K562 (cell line): Measurements from ENCODE around the gene SAMD4A. TPM values are rescaled to one million over a fixed set of nuclear protein-coding genes. Genes with fewer than 3 reads are reported as not detected.
A peak's percentile ranks its signal among the peaks of the same experiment; 100 is the strongest.

Experiments
- ATAC-seq: fragments of 200-7000 bp; cut with Tn5 transposase; 3 replicates; pipeline ENCODE4 v1.9.1; 2020; ENCODE audit warnings: moderate library complexity
- BruUV-seq: library from RNA; stranded (reverse); fragments of 400-500 nt; replicated peaks from 2 replicates; lab custom pipeline; 2021; lab: Mats Ljungman, UMichigan
- CTCF ChIA-PET: fragments of 300-600 bp; formaldehyde crosslinking; extraction: SDS; loops from one replicate; lab custom pipeline; 2021; ENCODE audit warnings: low intra/inter-chr PET ratio; lab: Yijun Ruan, JAX
- POLR2A ChIA-PET: fragments of 300-600, 350-650 bp; sonication (Branson Sonifier 250); formaldehyde crosslinking; extraction: SDS; loops from one replicate; lab custom pipeline; 2021; ENCODE audit warnings: antibody characterized with exemption, inconsistent platforms; lab: Yijun Ruan, JAX
- DNase-seq, 4 experiments: peaks; one replicate each; pipeline versions ENCODE4 v3.0.0 to v3.0.0-alpha.2; 2011 to 2018; ENCODE audit warnings: low spot score in 3 of 4, mixed read lengths in 3 of 4; ENCODE audit errors: extremely low read depth in 1 of 4
- FAIRE-seq: peaks from 2 replicates; lab custom pipeline; 2011; peaks lifted over from hg19 to GRCh38; lab: Jason Lieb, UNC
- H2AFZ ChIP-seq: 2 replicates; pipeline ENCODE4 v1.6.0; 2011; ENCODE audit warnings: low read depth, low read length, control low read depth, inconsistent platforms
- H3K27ac ChIP-seq: fragments of 200-600 bp; 3 replicates; pipeline ENCODE4 v1.8.0; 2011; ENCODE audit warnings: low read depth, mild to moderate bottlenecking, control low read depth, inconsistent platforms, low read length, moderate library complexity, mixed read lengths; ENCODE audit errors: extremely low read depth
- H3K27me3 ChIP-seq, 2 experiments: fragments of 300-600 bp in 1 of 2; 2 replicates in 1 of 2; 3 replicates in 1 of 2; pipeline versions ENCODE4 v1.6.0 to v1.8.0; 2011; ENCODE audit warnings: inconsistent platforms in 2 of 2, low read length in 2 of 2, mild to moderate bottlenecking in 1 of 2, mixed read lengths in 1 of 2, moderate library complexity in 1 of 2; ENCODE audit not compliant: control insufficient read depth in 2 of 2, insufficient read depth in 2 of 2
- H3K36me3 ChIP-seq: fragments of 300-600 bp; 3 replicates; pipeline ENCODE4 v1.8.0; 2011; ENCODE audit warnings: mild to moderate bottlenecking, low read length, inconsistent platforms; ENCODE audit not compliant: control insufficient read depth, insufficient read depth
- H3K4me1 ChIP-seq, 2 experiments: fragments of 200-600 bp in 1 of 2; replicated peaks in 1 of 2; 2 replicates in 1 of 2; 3 replicates in 1 of 2; pipeline versions ENCODE4 v1.5.1 to v1.8.0; 2011; ENCODE audit warnings: inconsistent platforms in 2 of 2, low read length in 2 of 2, mild to moderate bottlenecking in 1 of 2, mixed read lengths in 1 of 2, moderate library complexity in 1 of 2; ENCODE audit not compliant: control insufficient read depth in 2 of 2, insufficient read depth in 2 of 2
- H3K4me2 ChIP-seq: 2 replicates; pipeline ENCODE4 v1.6.1; 2011; ENCODE audit warnings: low read length, control low read depth, inconsistent platforms, mixed read lengths; ENCODE audit not compliant: insufficient read depth
- H3K4me3 ChIP-seq: fragments of 200-600 bp; sonication (generic), shearing (Covaris generic); 2 replicates; pipeline ENCODE4 v1.5.1; 2016; ENCODE audit warnings: control low read depth, inconsistent platforms
- H3K79me2 ChIP-seq: fragments of 200-600 bp; 3 replicates; pipeline ENCODE4 v1.8.0; 2011; ENCODE audit warnings: low read length, inconsistent platforms; ENCODE audit not compliant: control insufficient read depth, insufficient read depth
- H3K9ac ChIP-seq, 2 experiments: 2 replicates each; pipeline versions ENCODE4 v1.6.0 to v1.6.1; 2011; ENCODE audit warnings: low read depth in 2 of 2, low read length in 2 of 2, control low read depth in 1 of 2, inconsistent platforms in 1 of 2, mild to moderate bottlenecking in 1 of 2, mixed read lengths in 1 of 2; ENCODE audit not compliant: insufficient read depth in 1 of 2
- H3K9me1 ChIP-seq: one replicate; pipeline ENCODE4 v1.6.0; 2011; ENCODE audit warnings: inconsistent platforms, mild to moderate bottlenecking, low read length, moderate library complexity; ENCODE audit not compliant: control insufficient read depth, insufficient read depth
- H3K9me3 ChIP-seq: replicated peaks from 2 replicates; pipeline ENCODE4 v1.5.1; 2011; ENCODE audit warnings: low read depth, low read length, inconsistent platforms; ENCODE audit not compliant: control insufficient read depth, insufficient read depth
- H4K20me1 ChIP-seq: replicated peaks from 2 replicates; pipeline ENCODE4 v1.6.1; 2011; ENCODE audit warnings: low read length, inconsistent platforms, mixed read lengths; ENCODE audit not compliant: control insufficient read depth, insufficient read depth
- ATF2 ChIP-seq: sonication (generic); formaldehyde crosslinking; IDR thresholded peaks from 2 replicates; pipeline ENCODE4 v1.8.1; 2022; ENCODE audit warnings: missing genetic modification reagents
- ELK1 ChIP-seq: sonication (generic); formaldehyde crosslinking; IDR thresholded peaks from 2 replicates; pipeline ENCODE4 v1.8.1; 2022; ENCODE audit warnings: missing genetic modification reagents
- GTF2F1 ChIP-seq: IDR thresholded peaks from 2 replicates; pipeline ENCODE4 v1.6.1; 2011; ENCODE audit warnings: low read depth, low read length, improper control_type of control experiment
- NFE2L1 ChIP-seq: fragments of 450-650 bp; IDR thresholded peaks from 2 replicates; pipeline ENCODE4 v1.6.1; 2016; ENCODE audit warnings: missing genetic modification characterization, low read depth, mild to moderate bottlenecking, missing compliant biosample characterization, moderate library complexity, borderline replicate concordance
- PHB ChIP-seq: fragments of 250-450 bp; sonication (Bioruptor Pico); IDR thresholded peaks from 2 replicates; pipeline ENCODE4 v1.5.0; 2021
- POLR2AphosphoS2 ChIP-seq: IDR thresholded peaks from 2 replicates; pipeline ENCODE4 v1.6.1; 2012; ENCODE audit warnings: low read length, improper control_type of control experiment
- POLR2H ChIP-seq: IDR thresholded peaks from 2 replicates; pipeline ENCODE4 v1.6.1; 2016; ENCODE audit warnings: missing genetic modification characterization, low read depth, mild to moderate bottlenecking, control low read depth, missing compliant biosample characterization, moderate library complexity
- PTBP1 ChIP-seq: fragments of 200-400 bp; formaldehyde crosslinking; IDR thresholded peaks from 2 replicates; pipeline ENCODE4 v1.6.1; 2017; ENCODE audit warnings: low read depth, low read length
- RHOXF2B ChIP-seq: fragments of 250-450 bp; sonication (Bioruptor Pico); conservative IDR thresholded peaks from 2 replicates; pipeline ENCODE4 v1.5.1; 2021
- SAP30 ChIP-seq: fragments of 200-600 bp; sonication (generic); IDR thresholded peaks from 2 replicates; pipeline ENCODE4 v1.6.1; 2012; ENCODE audit warnings: borderline replicate concordance, low read depth, mild to moderate bottlenecking, moderate library complexity, low read length, control low read depth, inconsistent platforms; ENCODE audit not compliant: insufficient read depth, poor library complexity, severe bottlenecking
- ZBTB9 ChIP-seq: fragments of 450-650 bp; formaldehyde crosslinking; IDR thresholded peaks from 2 replicates; pipeline ENCODE4 v1.4.0; 2020; ENCODE audit warnings: mild to moderate bottlenecking, moderate library complexity
- ZNF143 ChIP-seq: sonication (generic); formaldehyde crosslinking; IDR thresholded peaks from 2 replicates; pipeline ENCODE4 v1.9.0; 2022; ENCODE audit warnings: mild to moderate bottlenecking, missing genetic modification reagents
- ZNF717 ChIP-seq: fragments of 250-450 bp; sonication (Bioruptor Pico); IDR thresholded peaks from 2 replicates; pipeline ENCODE4 v1.5.0; 2021
- WGBS: fragments of 100-300 bp; shearing (Covaris generic); methylation state at CpG from one replicate; pipeline ENCODE4 v1.1.6; 2016; ENCODE audit warnings: low coverage, mixed read lengths; ENCODE audit not compliant: insufficient coverage; ENCODE audit errors: missing lambda C conversion rate; 5-methylcytosine and 5-hydroxymethylcytosine counted together
- in situ Hi-C: fragments of 300-500 bp; cut with MboI; formaldehyde crosslinking; loops from 4 replicates; pipeline ENCODE4 v1.15.0; 2018; ENCODE audit warnings: inconsistent platforms, mixed read lengths
- intact Hi-C: fragments of 100-400 bp; cut with micrococcal nuclease; formaldehyde crosslinking; loops from 2 replicates; pipeline ENCODE4 v1.14.2; 2022
- polyA plus RNA-seq, 8 experiments: library from polyadenylated mRNA; depleted of rRNA in 4 of 8; stranded (reverse) in 5 of 8; unstranded in 3 of 8; fragments of >200 nt; fragmentation: Nextera tagmentation in 2 of 8; fragmentation: Illumina TruSeq in 1 of 8; extraction: Ambion mirVana in 2 of 8; extraction: Trizol in 1 of 8; gene quantifications; 2 replicates each; pipeline versions ENCODE4 v1.2.1 to v1.2.3, GENCODE V29; 2011 to 2014; ENCODE audit warnings: inconsistent platforms in 1 of 8, missing spikeins in 1 of 8
- total RNA-seq, 7 experiments: library from RNA; depleted of rRNA in 6 of 7; stranded (reverse); fragments of >200 nt in 6 of 7; fragmentation: Illumina TruSeq in 2 of 7; extraction: Trizol in 2 of 7; gene quantifications; 2 replicates each; pipeline versions ENCODE4 v1.2.1 to v1.2.3, GENCODE V29; 2011 to 2021; ENCODE audit warnings: low replicate concordance in 1 of 7
- TF ChIP-seq, protein P1 (sequence below): fragments of 200-400 bp; formaldehyde crosslinking; IDR thresholded peaks from 2 replicates; pipeline ENCODE4 v1.6.1; 2017; ENCODE audit warnings: mild to moderate bottlenecking, low read depth, low read length, moderate library complexity
- TF ChIP-seq, protein P2 (sequence below): fragments of 250-450 bp; sonication (Bioruptor Pico); IDR thresholded peaks from 2 replicates; pipeline ENCODE4 v1.8.0; 2021; ENCODE audit warnings: mild to moderate bottlenecking, moderate library complexity

Gene SAMD4A
- total and polyA plus RNA-seq, 9 of the 15 experiments (the other 6 are each of a cell fraction or from before 2014, with no cell fraction given), result 0.66 to 6.8 (median 3.3) TPM

GRCh38 chr14:54671537-54671936, 104.6 kb downstream of the SAMD4A start:
- peak overlapping the region in 1 of 2 experiments; percentile 23; a peak in 1 of 4 replicates for H3K9ac ChIP-seq
- H3K4me3 ChIP-seq, result no peak overlapping the region
- no peaks in the 10 kb centered on the region for H4K20me1 ChIP-seq
- no peak overlapping the region for H3K4me2 ChIP-seq
- H3K79me2 ChIP-seq, result no peaks in the 10 kb centered on the region; the same call in 2 of the 3 replicates
- no peak for ATAC-seq
- H3K36me3 ChIP-seq, result no peaks in the 10 kb centered on the region
- in situ Hi-C loops (no loop called here), intact Hi-C loops (no loop called here)
- WGBS, result 83% methylated on average over 3 of the region's 4 CpGs
- CTCF ChIA-PET, result no interaction called here
- no peaks in the 10 kb centered on the region for H3K9me1 ChIP-seq
- peaks cover 0 to 17% of the 10 kb centered on the region in 2 experiments; a peak in 4 of 5 replicates for H3K4me1 ChIP-seq
- BruUV-seq, result no TSS peak
- POLR2A ChIA-PET, result no interaction called here
- H3K9me3 ChIP-seq, result no peaks in the 10 kb centered on the region
- H2AFZ ChIP-seq, result no peak overlapping the region
- no peak for FAIRE-seq
- no peaks in the 10 kb centered on the region for H3K27me3 ChIP-seq
- no peak for DNase-seq
- no peak overlapping the region for H3K27ac ChIP-seq
- TF ChIP-seq NFE2L1, result no peak
- TF ChIP-seq ZBTB9, result no peak
- no peak for TF ChIP-seq ELK1 (CRISPR knock-in tag)
- TF ChIP-seq PHB (CRISPR knock-in tag), result no peak
- TF ChIP-seq RHOXF2B (CRISPR knock-in tag), result no peak
- no peak for TF ChIP-seq ATF2 (CRISPR knock-in tag)
- TF ChIP-seq PTBP1, result no peak
- TF ChIP-seq ZNF143 (CRISPR knock-in tag), result no peak
- no peak for TF ChIP-seq POLR2H (tag)
- no peak for TF ChIP-seq SAP30
- no peak for TF ChIP-seq POLR2AphosphoS2
- no peak for TF ChIP-seq GTF2F1
- TF ChIP-seq, protein P1, sequence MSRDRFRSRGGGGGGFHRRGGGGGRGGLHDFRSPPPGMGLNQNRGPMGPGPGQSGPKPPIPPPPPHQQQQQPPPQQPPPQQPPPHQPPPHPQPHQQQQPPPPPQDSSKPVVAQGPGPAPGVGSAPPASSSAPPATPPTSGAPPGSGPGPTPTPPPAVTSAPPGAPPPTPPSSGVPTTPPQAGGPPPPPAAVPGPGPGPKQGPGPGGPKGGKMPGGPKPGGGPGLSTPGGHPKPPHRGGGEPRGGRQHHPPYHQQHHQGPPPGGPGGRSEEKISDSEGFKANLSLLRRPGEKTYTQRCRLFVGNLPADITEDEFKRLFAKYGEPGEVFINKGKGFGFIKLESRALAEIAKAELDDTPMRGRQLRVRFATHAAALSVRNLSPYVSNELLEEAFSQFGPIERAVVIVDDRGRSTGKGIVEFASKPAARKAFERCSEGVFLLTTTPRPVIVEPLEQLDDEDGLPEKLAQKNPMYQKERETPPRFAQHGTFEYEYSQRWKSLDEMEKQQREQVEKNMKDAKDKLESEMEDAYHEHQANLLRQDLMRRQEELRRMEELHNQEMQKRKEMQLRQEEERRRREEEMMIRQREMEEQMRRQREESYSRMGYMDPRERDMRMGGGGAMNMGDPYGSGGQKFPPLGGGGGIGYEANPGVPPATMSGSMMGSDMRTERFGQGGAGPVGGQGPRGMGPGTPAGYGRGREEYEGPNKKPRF, result no peak
- TF ChIP-seq, protein P2, sequence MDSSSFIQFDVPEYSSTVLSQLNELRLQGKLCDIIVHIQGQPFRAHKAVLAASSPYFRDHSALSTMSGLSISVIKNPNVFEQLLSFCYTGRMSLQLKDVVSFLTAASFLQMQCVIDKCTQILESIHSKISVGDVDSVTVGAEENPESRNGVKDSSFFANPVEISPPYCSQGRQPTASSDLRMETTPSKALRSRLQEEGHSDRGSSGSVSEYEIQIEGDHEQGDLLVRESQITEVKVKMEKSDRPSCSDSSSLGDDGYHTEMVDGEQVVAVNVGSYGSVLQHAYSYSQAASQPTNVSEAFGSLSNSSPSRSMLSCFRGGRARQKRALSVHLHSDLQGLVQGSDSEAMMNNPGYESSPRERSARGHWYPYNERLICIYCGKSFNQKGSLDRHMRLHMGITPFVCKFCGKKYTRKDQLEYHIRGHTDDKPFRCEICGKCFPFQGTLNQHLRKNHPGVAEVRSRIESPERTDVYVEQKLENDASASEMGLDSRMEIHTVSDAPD, result no peak
- TF ChIP-seq ZNF717 (CRISPR knock-in tag), result no peak
